Activated CD4-positive, alpha-beta T cell treated with anti-CD3 and anti-CD28 coated beads for 48 hours (primary cell): ENCODE measurements around the gene CTTN.

Experiments
- DNase-seq: peaks from one replicate; pipeline ENCODE4 v3.0.0-alpha.2; 2020

The CTTN gene

GRCh38 chr11:70397983-70398833 lies at the start of gene CTTN:
Gene CTTN, plus strand, starts transcription at chr11:70398529. Its CDS starts 8,769 bp downstream, at chr11:70407298.
- peak; percentile 80 for DNase-seq

- no peak for DNase-seq
Measured at GRCh38 chr11:70348608-70349007, 49.7 kb upstream of the CTTN start.

- DNase-seq: no peak
Measured at GRCh38 chr11:70351646-70352045, 46.7 kb upstream of the CTTN start.

GRCh38 chr11:70352100-70352499 lies 46.2 kb upstream of the CTTN start:
- DNase-seq: no peak

- DNase-seq: no peak
Measured at GRCh38 chr11:70352601-70353000, 45.7 kb upstream of the CTTN start.

- no peak for DNase-seq
Measured at GRCh38 chr11:70353329-70353728, 45.0 kb upstream of the CTTN start.

- no peak for DNase-seq
Measured at GRCh38 chr11:70353900-70354568, 44.3 kb upstream of the CTTN start.

- DNase-seq: no peak
Measured at GRCh38 chr11:70354629-70355028, 43.7 kb upstream of the CTTN start.

- DNase-seq: no peak
Measured at GRCh38 chr11:70358753-70359152, 39.6 kb upstream of the CTTN start.

- DNase-seq: no peak
Measured at GRCh38 chr11:70359451-70360205, 38.7 kb upstream of the CTTN start.

GRCh38 chr11:70360211-70360610 lies 38.1 kb upstream of the CTTN start:
- DNase-seq: no peak

- DNase-seq: no peak
Measured at GRCh38 chr11:70364178-70364577, 34.2 kb upstream of the CTTN start.

GRCh38 chr11:70364745-70365543 lies 33.4 kb upstream of the CTTN start:
- peak; percentile 85 for DNase-seq

- DNase-seq: no peak
Measured at GRCh38 chr11:70365544-70365927, 32.8 kb upstream of the CTTN start.

GRCh38 chr11:70367071-70367470 lies 31.3 kb upstream of the CTTN start:
- no peak for DNase-seq

- DNase-seq: no peak
Measured at GRCh38 chr11:70368961-70369360, 29.4 kb upstream of the CTTN start.

GRCh38 chr11:70371241-70371640 lies 27.1 kb upstream of the CTTN start:
- DNase-seq: no peak

GRCh38 chr11:70372076-70372475 lies 26.3 kb upstream of the CTTN start:
- DNase-seq: no peak

- DNase-seq: no peak
Measured at GRCh38 chr11:70376621-70377020, 21.7 kb upstream of the CTTN start.

- no peak for DNase-seq
Measured at GRCh38 chr11:70377645-70378044, 20.7 kb upstream of the CTTN start.

GRCh38 chr11:70378506-70379134 lies 19.7 kb upstream of the CTTN start:
- no peak for DNase-seq

- DNase-seq: no peak
Measured at GRCh38 chr11:70381350-70381749, 17.0 kb upstream of the CTTN start.
